Heart right ventricle (tissue), 16 donors: ENCODE data around the gene SRRD. TPM values are rescaled to one million over a fixed set of nuclear protein-coding genes. Genes with fewer than 3 reads are reported as not detected.

Experiments used
- ATAC-seq, 8 donors: fragments of 200-7000 bp; cut with Tn5 transposase; one replicate each; pipeline ENCODE4 v1.9.1; 2020; ENCODE audit warnings: mild to moderate bottlenecking in 8 of 8, moderate library complexity in 8 of 8, moderate number of reproducible peaks in 1 of 8
- DNase-seq, 2 donors: peaks; one replicate each; pipeline ENCODE4 v3.0.0-alpha.2; 2020
- H3K27ac ChIP-seq, 10 donors: fragments of 200-600 bp; sonication (generic) in 2 of 10; one replicate each; pipeline versions ENCODE4 v1.5.0 to v1.8.0; 2020 to 2022; ENCODE audit warnings: mild to moderate bottlenecking in 3 of 10
- H3K27me3 ChIP-seq, 7 donors: fragments of 200-600 bp; one replicate each; pipeline ENCODE4 v1.8.0; 2021 to 2022; ENCODE audit warnings: mild to moderate bottlenecking in 2 of 7
- H3K36me3 ChIP-seq, 9 donors: fragments of 200-600 bp; sonication (generic) in 1 of 9; one replicate each; pipeline versions ENCODE4 v1.5.0 to v1.8.0; 2020 to 2022; ENCODE audit warnings: mild to moderate bottlenecking in 2 of 9
- H3K4me1 ChIP-seq, 9 donors: fragments of 200-600 bp; sonication (generic) in 1 of 9; one replicate each; pipeline versions ENCODE4 v1.5.0 to v1.8.0; 2020 to 2022; ENCODE audit warnings: mild to moderate bottlenecking in 4 of 9
- H3K4me3 ChIP-seq, 10 donors: fragments of 200-600 bp; sonication (generic) in 2 of 10; one replicate each; pipeline versions ENCODE4 v1.5.0 to v1.8.0; 2020 to 2022; ENCODE audit warnings: mild to moderate bottlenecking in 7 of 10, moderate library complexity in 2 of 10
- H3K9me3 ChIP-seq, 11 donors: fragments of 200-600 bp in 10 of 11; sonication (generic) in 2 of 11; one replicate each; pipeline versions ENCODE4 v1.5.0 to v1.8.0; 2013 to 2022; ENCODE audit warnings: mild to moderate bottlenecking in 2 of 11, control low read depth in 1 of 11, moderate library complexity in 1 of 11
- WGBS, 2 donors: extraction: QIAGEN DNeasy Blood & Tissue Kit; methylation state at CpG; one replicate each; pipeline ENCODE4 v1.1.7; 2013; ENCODE audit warnings: inconsistent platforms in 1 of 2; 5-methylcytosine and 5-hydroxymethylcytosine counted together
- intact Hi-C, 10 donors: fragments of 100-400 bp; cut with DNase I; formaldehyde crosslinking; loops; one replicate each; pipeline versions ENCODE4 v1.11.1 to v1.14.2; 2022
- polyA plus RNA-seq, 2 donors: library from polyadenylated mRNA; stranded (reverse); fragments of 200-250 nt; gene quantifications; one replicate each; pipeline ENCODE4 v1.2.3, GENCODE V29; 2013
- total RNA-seq, 10 donors: library from RNA; stranded (reverse); fragmentation: NEBNext Ultra II Directional in 3 of 10; extraction: Animal tissue kit (Norgen Biotek cat#: 25700) in 3 of 10; gene quantifications; one replicate each; pipeline versions ENCODE4 v1.2.1 to v1.2.4, GENCODE V29; 2021 to 2023
- TF ChIP-seq, protein P1 (sequence below), 9 donors: fragments of 200-600 bp; sonication (generic) in 2 of 9; IDR thresholded peaks; one replicate each; pipeline versions ENCODE4 v1.5.0 to v1.8.0; 2021 to 2022; ENCODE audit warnings: antibody characterized with exemption in 9 of 9, mild to moderate bottlenecking in 5 of 9, moderate library complexity in 1 of 9
- donor health status: Arrhythmogenic right ventricular cardiomyopathy.
- donor health status: ischemic (EF 13 %, LVEDD 7.1; RV severe dilation, severe dysfunction).
- donor health status: healthy with polysubstance abuse.
- donor health status: DM: no; HTN: yes; CAD: no.
- donor health status: DM: no; HTN: no; CAD: no.
- donor health status: ischemic (EF 25% LVEDD 6.9; RV normal size, moderate dysfunction).
- donor health status: ischemic (EF 25% LVEDD 5.7; RV mildly dilated, moderate dysfunction).
- donor health status: healthy.
- donor health status: DM: yes; HTN: yes; CAD: no.
- donor health status: Ischemic cardiomyopathy.
- donor health status: ischemic (EF 35%, LVEDD 5.7; RV mildly dilated, moderate dysfunction).
- donor health status: nonischemic (EF 11% LVEDD 7.7; RV severe dilation, severe dysfunction).
- donor health status: DM: yes; HTN: yes; CAD: no.
- donor health status: PGD.
- donor health status: ischemic (EF 29% LVEDD 5.4; RV normal size, mild dysfunction).
- donor health status: nonischemic (EF 23%, LVEDD 6.1; RV moderate dilation, normal function).

The SRRD gene
- total and polyA plus RNA-seq, 12 donors, result 11.9 to 26.3 (median 20.7) TPM

DNA sequence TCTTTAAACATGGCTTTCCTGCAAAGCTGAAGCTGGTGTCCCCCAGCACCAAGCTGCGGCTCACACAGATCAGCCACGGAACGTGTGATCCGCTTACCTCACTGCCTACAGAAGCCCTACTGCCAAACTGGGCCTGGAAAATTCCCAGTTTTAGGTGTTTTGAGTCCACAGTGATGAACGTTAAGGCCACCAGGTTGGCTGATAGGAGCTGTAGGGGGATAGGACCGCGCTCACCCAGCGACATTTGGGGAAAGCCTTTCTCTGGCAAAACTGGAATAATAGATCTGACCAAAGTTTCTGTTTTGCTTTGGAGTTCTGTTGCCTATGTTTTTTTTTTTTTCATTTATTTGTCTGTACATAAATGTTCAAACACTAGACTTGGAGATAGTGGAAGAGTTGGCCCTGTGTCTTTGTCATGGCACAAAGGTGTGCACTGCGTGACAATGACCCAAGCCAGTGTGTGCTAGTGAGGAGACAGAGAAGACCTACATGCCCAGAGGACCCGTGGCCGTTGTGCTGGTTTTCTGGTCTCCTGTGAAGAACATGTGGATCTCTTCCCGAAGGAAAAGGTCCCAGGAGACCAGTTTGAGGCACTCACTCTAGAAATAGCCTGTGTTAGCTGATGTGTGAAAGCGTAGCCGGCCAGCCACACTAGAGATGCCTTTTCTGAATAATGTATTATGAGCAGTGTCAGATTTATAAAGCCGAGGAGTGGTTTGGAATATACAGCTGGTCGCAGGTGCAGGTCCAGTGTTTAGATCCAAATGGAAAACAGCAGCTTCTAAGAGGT, 39.6 kb upstream of the SRRD start:
- Histone ChIP-seq H3K36me3 (peaks cover 0 to 5% (median 0%) of the 10 kb centered on the region in 9 donors), H3K9me3 (no peaks in the 10 kb centered on the region), H3K27ac (no peak overlapping the region), H3K4me3 (no peak overlapping the region), H3K4me1 (peaks cover 0 to 9% (median 0%) of the 10 kb centered on the region in 9 donors), H3K27me3 (peaks cover 0 to 12% (median 0%) of the 10 kb centered on the region in 7 donors)
- DNase-seq, result no peak
- TF ChIP-seq, protein P1, sequence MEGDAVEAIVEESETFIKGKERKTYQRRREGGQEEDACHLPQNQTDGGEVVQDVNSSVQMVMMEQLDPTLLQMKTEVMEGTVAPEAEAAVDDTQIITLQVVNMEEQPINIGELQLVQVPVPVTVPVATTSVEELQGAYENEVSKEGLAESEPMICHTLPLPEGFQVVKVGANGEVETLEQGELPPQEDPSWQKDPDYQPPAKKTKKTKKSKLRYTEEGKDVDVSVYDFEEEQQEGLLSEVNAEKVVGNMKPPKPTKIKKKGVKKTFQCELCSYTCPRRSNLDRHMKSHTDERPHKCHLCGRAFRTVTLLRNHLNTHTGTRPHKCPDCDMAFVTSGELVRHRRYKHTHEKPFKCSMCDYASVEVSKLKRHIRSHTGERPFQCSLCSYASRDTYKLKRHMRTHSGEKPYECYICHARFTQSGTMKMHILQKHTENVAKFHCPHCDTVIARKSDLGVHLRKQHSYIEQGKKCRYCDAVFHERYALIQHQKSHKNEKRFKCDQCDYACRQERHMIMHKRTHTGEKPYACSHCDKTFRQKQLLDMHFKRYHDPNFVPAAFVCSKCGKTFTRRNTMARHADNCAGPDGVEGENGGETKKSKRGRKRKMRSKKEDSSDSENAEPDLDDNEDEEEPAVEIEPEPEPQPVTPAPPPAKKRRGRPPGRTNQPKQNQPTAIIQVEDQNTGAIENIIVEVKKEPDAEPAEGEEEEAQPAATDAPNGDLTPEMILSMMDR (IDR thresholded peaks at IDR 0.05), result no peak
- ATAC-seq, result no peak
- WGBS, 2 donors, result 87 to 88% methylated on average over 16 of the region's 16 CpGs
- intact Hi-C loops, result no loop called here

DNA sequence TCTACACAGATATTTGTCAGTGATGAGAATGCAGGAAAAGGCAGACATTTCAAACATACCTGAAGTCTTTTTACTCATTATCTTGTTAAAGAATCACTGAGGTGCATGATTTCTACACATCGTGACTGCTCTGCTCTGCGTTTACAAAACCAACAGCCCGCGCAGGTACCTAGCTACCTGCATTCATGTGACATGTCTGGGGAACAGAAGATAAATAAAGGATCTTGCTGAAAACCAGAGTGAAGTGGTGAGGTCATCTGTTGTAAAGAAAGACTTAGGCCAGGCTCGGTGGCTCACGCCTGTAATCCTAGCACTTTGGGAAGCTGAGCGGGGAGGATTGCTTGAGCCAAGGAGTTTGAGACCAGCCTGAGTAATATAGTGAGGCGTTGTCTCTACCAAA, 38.9 kb upstream of the SRRD start:
- H3K36me3 ChIP-seq, result peaks cover 0 to 5% (median 0%) of the 10 kb centered on the region in 9 donors
- no peak for DNase-seq
- TF ChIP-seq, protein P1 (IDR thresholded peaks at IDR 0.05), result no peak
- WGBS, 2 donors, result 83 to 93% methylated on average over 8 of the region's 8 CpGs
- intact Hi-C loops, result no loop called here
- H3K27me3 ChIP-seq, result peaks cover 0 to 9% (median 0%) of the 10 kb centered on the region in 7 donors
- H3K4me3 ChIP-seq, result no peak overlapping the region
- no peaks in the 10 kb centered on the region for H3K9me3 ChIP-seq
- peaks cover 0 to 9% (median 0%) of the 10 kb centered on the region in 9 donors for H3K4me1 ChIP-seq
- no peak overlapping the region for H3K27ac ChIP-seq
- ATAC-seq, result no peak

DNA sequence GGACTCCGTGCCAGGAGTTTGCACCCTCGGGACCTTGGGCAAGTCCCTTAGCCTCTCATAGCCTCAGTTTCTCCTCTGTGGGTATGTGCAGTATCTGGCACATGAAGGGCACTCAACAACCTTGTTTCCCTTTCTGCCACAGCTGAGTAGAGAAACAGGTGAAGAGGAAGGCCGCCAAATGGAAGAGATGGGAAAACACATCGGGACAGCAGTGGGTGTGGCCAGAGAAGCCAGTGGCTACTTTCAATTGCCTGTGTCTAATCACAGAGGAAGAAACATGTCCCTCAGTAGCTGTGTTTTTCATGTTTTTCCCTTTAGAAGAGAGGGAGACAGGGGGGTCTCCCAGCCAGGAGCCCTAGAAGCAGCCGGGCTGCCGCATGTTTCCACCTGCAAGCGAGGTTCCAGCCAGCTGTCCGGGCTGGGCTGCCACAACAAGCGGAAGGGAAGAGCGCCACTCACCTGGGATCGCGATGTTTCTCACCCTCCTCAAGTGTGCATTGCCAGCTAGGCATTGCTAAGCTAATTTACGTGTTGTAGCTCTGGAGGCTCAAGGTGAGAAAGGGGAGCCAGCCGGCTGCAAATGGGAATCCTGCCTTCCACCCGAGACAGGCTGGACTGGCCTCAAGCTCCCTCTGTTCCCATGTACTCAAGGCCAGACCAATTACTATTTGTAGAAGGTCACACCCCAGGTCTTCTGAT, 38.0 kb upstream of the SRRD start:
- DNase-seq (no peak), ATAC-seq (no peak)
- H3K4me1 ChIP-seq, result peaks cover 0 to 9% (median 0%) of the 10 kb centered on the region in 9 donors
- H3K36me3 ChIP-seq, result peaks cover 0 to 13% (median 2%) of the 10 kb centered on the region in 9 donors
- no peak overlapping the region for H3K4me3 ChIP-seq
- H3K27ac ChIP-seq, result no peak overlapping the region
- intact Hi-C loops, result no loop called here
- TF ChIP-seq, protein P1 (IDR thresholded peaks at IDR 0.05), result no peak
- H3K9me3 ChIP-seq, result no peaks in the 10 kb centered on the region
- peaks cover 0 to 2% (median 0%) of the 10 kb centered on the region in 7 donors for H3K27me3 ChIP-seq
- 80% methylated on average over 15 of the region's 15 CpGs for WGBS, 2 donors

DNA sequence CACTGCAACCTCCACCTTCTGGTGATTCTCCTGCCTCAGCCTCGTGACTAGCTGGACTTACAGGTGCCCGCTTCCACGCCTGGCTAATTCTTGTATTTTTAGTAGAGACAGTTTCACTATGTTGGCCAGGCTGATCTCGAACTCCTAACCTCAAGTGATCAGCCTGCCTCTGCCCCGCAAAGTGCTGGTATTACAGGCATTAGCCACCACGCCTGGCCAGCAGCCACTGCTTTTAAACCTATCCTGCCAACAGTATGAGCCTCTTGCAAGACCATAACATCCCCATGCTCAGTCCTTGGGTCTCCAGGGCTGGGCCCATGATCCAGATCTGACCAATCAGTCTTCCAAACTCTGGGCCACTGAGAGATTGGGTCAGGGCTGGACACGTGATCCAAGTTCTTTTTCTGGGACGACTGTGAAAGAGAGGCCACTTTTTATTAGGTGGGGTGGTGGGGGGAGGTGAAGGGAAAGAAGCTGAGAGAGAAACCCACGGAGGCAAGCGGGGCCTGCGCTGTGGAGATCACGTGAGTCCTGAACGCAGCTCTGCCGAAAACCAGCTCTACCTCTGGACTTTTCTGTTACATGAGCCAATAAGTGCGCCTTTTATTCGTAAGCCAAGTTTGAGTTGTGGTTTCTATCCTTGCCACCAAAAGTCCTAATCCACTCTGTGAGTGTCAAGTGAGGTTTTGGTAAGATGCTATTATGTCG, 36.7 kb upstream of the SRRD start:
- no peaks in the 10 kb centered on the region for H3K9me3 ChIP-seq
- ATAC-seq (no peak), DNase-seq (no peak)
- no peak overlapping the region for H3K4me3 ChIP-seq
- intact Hi-C loops, result loop anchor here in 1 of 10 donors (1.0 kb wide), 1 partner anchor 16 kb away; no protein-coding TSS in a partner anchor
- H3K27me3 ChIP-seq, result no peaks in the 10 kb centered on the region
- H3K27ac ChIP-seq, result no peak overlapping the region
- H3K36me3 ChIP-seq, result peaks cover 0 to 22% (median 11%) of the 10 kb centered on the region in 9 donors
- 90% methylated on average over 17 of the region's 17 CpGs for whole genome bisulfite sequencing, 2 donors
- H3K4me1 ChIP-seq, result peaks cover 0 to 9% (median 0%) of the 10 kb centered on the region in 9 donors
- TF ChIP-seq, protein P1 (IDR thresholded peaks at IDR 0.05), result no peak
